GM12878 (cell line): ENCODE data around the gene RETREG1. TPM values are rescaled to one million over a fixed set of nuclear protein-coding genes. Genes with fewer than 3 reads are reported as not detected.

Experiments used
- ATAC-seq: fragments of 200-7000 bp; cut with Tn5 transposase; 3 replicates; pipeline ENCODE4 v1.9.1; 2020; ENCODE audit warnings: mild to moderate bottlenecking, moderate library complexity
- BruUV-seq: library from RNA; stranded (reverse); fragments of 400-500 nt; replicated peaks from 2 replicates; lab custom pipeline; 2021; lab: Mats Ljungman, UMichigan
- CTCF ChIA-PET: fragments of 300-600 bp; sonication (Branson Sonifier 250); formaldehyde crosslinking; extraction: SDS; loops from one replicate; lab custom pipeline; 2021; ENCODE audit warnings: inconsistent platforms; lab: Yijun Ruan, JAX
- POLR2A ChIA-PET: fragments of 350-600 bp; formaldehyde crosslinking; extraction: SDS; loops from one replicate; lab custom pipeline; 2021; ENCODE audit warnings: inconsistent platforms; lab: Charles Lee
- RAD21 ChIA-PET: fragments of 300-600 bp; sonication (Branson Sonifier 250); formaldehyde crosslinking; loops from one replicate; lab custom pipeline; 2023; ENCODE audit warnings: antibody characterized with exemption; ENCODE audit not compliant: unreplicated experiment; lab: Charles Lee
- SMC1A ChIA-PET: fragments of 300-600 bp; sonication (Branson Sonifier 250); formaldehyde crosslinking; loops from one replicate; lab custom pipeline; 2023; ENCODE audit not compliant: unreplicated experiment, uncharacterized antibody; lab: Charles Lee
- DNase-seq: peaks from one replicate; pipeline ENCODE4 v3.0.0-alpha.2; 2011; ENCODE audit warnings: low read depth, low spot score
- FAIRE-seq: peaks from 3 replicates; lab custom pipeline; 2011; peaks lifted over from hg19 to GRCh38; lab: Jason Lieb, UNC
- H2AFZ ChIP-seq: 2 replicates; pipeline ENCODE4 v1.6.0; 2011; ENCODE audit warnings: low read depth, low read length, control low read depth; ENCODE audit not compliant: control insufficient read depth
- H3K27ac ChIP-seq: 2 replicates; pipeline ENCODE4 v1.5.1; 2011; ENCODE audit warnings: control low read depth; ENCODE audit not compliant: control insufficient read depth, insufficient read depth
- H3K27me3 ChIP-seq, 2 experiments: replicated peaks in 1 of 2; 2 replicates each; pipeline versions ENCODE4 v1.6.0 to v1.6.1; 2011; ENCODE audit warnings: low read length in 1 of 2; ENCODE audit not compliant: control insufficient read depth in 2 of 2, insufficient read depth in 2 of 2
- H3K36me3 ChIP-seq, 2 experiments: 2 replicates each; pipeline ENCODE4 v1.5.1; 2011; ENCODE audit warnings: low read length in 1 of 2; ENCODE audit not compliant: control insufficient read depth in 2 of 2, insufficient read depth in 2 of 2
- H3K4me1 ChIP-seq: 2 replicates; pipeline ENCODE4 v1.6.1; 2011; ENCODE audit warnings: mild to moderate bottlenecking, low read length, moderate library complexity, mixed read lengths; ENCODE audit not compliant: control insufficient read depth, insufficient read depth
- H3K4me2 ChIP-seq: 2 replicates; pipeline ENCODE4 v1.6.0; 2011; ENCODE audit warnings: control low read depth; ENCODE audit not compliant: control insufficient read depth, insufficient read depth
- H3K4me3 ChIP-seq: fragments of 200-600 bp; sonication (generic); 2 replicates; pipeline ENCODE4 v1.5.1; 2016
- H3K79me2 ChIP-seq: 2 replicates; pipeline ENCODE4 v1.6.0; 2011; ENCODE audit warnings: low read length; ENCODE audit not compliant: control insufficient read depth, insufficient read depth
- H3K9ac ChIP-seq: 2 replicates; pipeline ENCODE4 v1.8.0; 2011; ENCODE audit warnings: low read length, control low read depth, mixed read lengths; ENCODE audit not compliant: control insufficient read depth, insufficient read depth
- H3K9me3 ChIP-seq: replicated peaks from 3 replicates; pipeline ENCODE4 v1.5.1; 2011; ENCODE audit warnings: mild to moderate bottlenecking, low read length; ENCODE audit not compliant: control insufficient read depth, insufficient read depth
- H4K20me1 ChIP-seq: 2 replicates; pipeline ENCODE4 v1.6.0; 2011; ENCODE audit not compliant: control insufficient read depth, insufficient read depth
- ATF7 ChIP-seq: fragments of 450-650 bp; IDR thresholded peaks from 2 replicates; pipeline ENCODE4 v1.6.1; 2016; ENCODE audit warnings: low read depth, mild to moderate bottlenecking
- BHLHE40 ChIP-seq, 2 experiments: fragments of 450-650 bp in 1 of 2; IDR thresholded peaks; 2 replicates each; pipeline ENCODE4 v1.6.1; 2011 to 2017; ENCODE audit warnings: low read depth in 2 of 2, borderline replicate concordance in 1 of 2, improper control_type of control experiment in 1 of 2, low read length in 1 of 2, mild to moderate bottlenecking in 1 of 2
- CBFB ChIP-seq: IDR thresholded peaks from 2 replicates; pipeline ENCODE4 v1.6.1; 2016; ENCODE audit warnings: antibody characterized with exemption, low read depth
- CHD2 ChIP-seq: IDR thresholded peaks from 2 replicates; pipeline ENCODE4 v1.6.1; 2011; ENCODE audit warnings: low read depth, low read length, improper control_type of control experiment, borderline replicate concordance
- EGR1 ChIP-seq, 2 experiments: IDR thresholded peaks; 1 replicate in 1 of 2; 2 replicates in 1 of 2; pipeline ENCODE4 v1.6.1; 2011 to 2012; ENCODE audit warnings: low read depth in 2 of 2, low read length in 2 of 2, borderline replicate concordance in 1 of 2, mild to moderate bottlenecking in 1 of 2, moderate library complexity in 1 of 2
- LARP7 ChIP-seq: fragments of 450-650 bp; IDR thresholded peaks from 2 replicates; pipeline ENCODE4 v1.6.1; 2017; ENCODE audit warnings: mild to moderate bottlenecking
- MEF2B ChIP-seq: fragments of 450-650 bp; IDR thresholded peaks from 2 replicates; pipeline ENCODE4 v1.6.1; 2018; ENCODE audit warnings: mild to moderate bottlenecking, moderate library complexity; ENCODE audit not compliant: partially characterized antibody, poor library complexity, severe bottlenecking
- RAD21 ChIP-seq: IDR thresholded peaks from 2 replicates; pipeline ENCODE4 v1.6.1; 2011; ENCODE audit warnings: mild to moderate bottlenecking, low read depth, low read length, moderate library complexity; ENCODE audit not compliant: insufficient read depth
- RBBP5 ChIP-seq: fragments of 200-600 bp; sonication (generic); conservative IDR thresholded peaks from 2 replicates; pipeline ENCODE4 v1.6.1; 2016
- SMAD1 ChIP-seq: fragments of 450-650 bp; IDR thresholded peaks from 2 replicates; pipeline ENCODE4 v1.6.1; 2018; ENCODE audit warnings: mild to moderate bottlenecking, low read depth; ENCODE audit not compliant: partially characterized antibody
- STAT1 ChIP-seq: fragments of 450-650 bp; conservative IDR thresholded peaks from 2 replicates; pipeline ENCODE4 v1.6.1; 2014; ENCODE audit warnings: antibody characterized with exemption, mild to moderate bottlenecking
- SUZ12 ChIP-seq: fragments of 200-600 bp; sonication (generic); IDR thresholded peaks from one replicate; pipeline ENCODE4 v1.6.1; 2018; ENCODE audit warnings: antibody characterized with exemption, mild to moderate bottlenecking; ENCODE audit not compliant: unreplicated experiment
- TBL1XR1 ChIP-seq: IDR thresholded peaks from 2 replicates; pipeline ENCODE4 v1.6.1; 2012; ENCODE audit warnings: low read depth, low read length, improper control_type of control experiment
- ZBED1 ChIP-seq: IDR thresholded peaks from 2 replicates; pipeline ENCODE4 v1.6.1; 2016; ENCODE audit warnings: borderline replicate concordance
- ZNF384 ChIP-seq: IDR thresholded peaks from 2 replicates; pipeline ENCODE4 v1.6.1; 2012; ENCODE audit warnings: low read depth, mild to moderate bottlenecking, low read length, improper control_type of control experiment, borderline replicate concordance
- in situ Hi-C: fragments of 300-500 bp; cut with MboI; formaldehyde crosslinking; loops from 9 replicates; pipeline ENCODE4 v1.14.3; 2018; ENCODE audit warnings: mixed read lengths
- intact Hi-C: fragments of 100-400 bp; cut with micrococcal nuclease; formaldehyde crosslinking; loops from one replicate; pipeline ENCODE4 v1.14.2; 2022; ENCODE audit not compliant: unreplicated experiment
- polyA plus RNA-seq, 11 experiments: library from polyadenylated mRNA; depleted of rRNA in 4 of 11; unstranded in 6 of 11; stranded (reverse) in 5 of 11; fragments of >200 nt; fragmentation: Nextera tagmentation in 4 of 11; fragmentation: Illumina TruSeq in 1 of 11; extraction: Ambion mirVana in 4 of 11; extraction: Trizol in 1 of 11; gene quantifications; 1 replicate in 1 of 11; 2 replicates in 10 of 11; pipeline versions ENCODE4 v1.2.1 to v1.2.3, GENCODE V29; 2011 to 2016; ENCODE audit warnings: inconsistent platforms in 2 of 11, missing spikeins in 2 of 11, low read depth in 1 of 11
- total RNA-seq, 4 experiments: library from RNA; depleted of rRNA in 3 of 4; stranded (reverse); fragments of >200 nt in 3 of 4; fragmentation: Illumina TruSeq in 1 of 4; extraction: Trizol in 1 of 4; gene quantifications; 2 replicates each; pipeline versions ENCODE4 v1.2.1 to v1.2.3, GENCODE V29; 2013 to 2021
- TF ChIP-seq, protein P1 (sequence below): fragments of 450-650 bp; IDR thresholded peaks from 2 replicates; pipeline ENCODE4 v1.6.1; 2017; ENCODE audit warnings: borderline replicate concordance
- TF ChIP-seq, protein P2 (sequence below): fragments of 450-650 bp; formaldehyde crosslinking; IDR thresholded peaks from 2 replicates; pipeline ENCODE4 v1.4.0; 2020; ENCODE audit warnings: mild to moderate bottlenecking, moderate library complexity
- TF ChIP-seq, protein P3 (sequence below): IDR thresholded peaks from 2 replicates; pipeline ENCODE4 v1.6.1; 2012; ENCODE audit warnings: low read depth, low read length, improper control_type of control experiment

RETREG1 gene
- total and polyA plus RNA-seq, 10 of the 15 experiments (the other 5 are each of a cell fraction or from before 2014, with no cell fraction given) = 3.9 to 8.9 (median 6.4) TPM

DNA sequence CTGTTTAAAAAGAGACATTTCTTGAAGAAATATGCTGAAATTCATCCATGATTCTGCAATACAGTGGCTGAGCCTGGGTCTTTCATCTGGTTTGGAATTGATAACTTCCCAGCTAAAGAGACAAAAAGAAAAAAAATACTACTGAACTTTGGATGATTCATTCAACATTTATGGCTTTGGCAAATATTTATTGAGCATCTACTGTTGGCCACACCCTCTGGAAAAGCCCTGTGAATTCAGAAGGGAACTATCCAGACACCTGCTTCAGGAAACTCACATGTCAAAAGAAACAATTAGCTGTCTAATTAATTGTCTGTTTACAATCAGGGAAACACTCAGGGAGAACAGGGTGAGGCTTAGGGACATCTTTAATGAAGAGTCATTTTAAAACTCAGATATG is 133.4 kb downstream of the RETREG1 start:
- in situ Hi-C loops = no loop called here
- ATAC-seq = no peak
- no peaks in the 10 kb centered on the region for H4K20me1 ChIP-seq
- H2AFZ ChIP-seq = no peak overlapping the region
- no peak overlapping the region for H3K9ac ChIP-seq
- no peaks in the 10 kb centered on the region; a peak in 1 of 4 replicates for H3K27me3 ChIP-seq
- SMC1A ChIA-PET = interaction anchor here (0.9 to 2.1 kb wide), 4 partner anchors 9 to 28 kb away, joined by 3 to 6 read pairs (median 3); no protein-coding TSS in a partner anchor
- no peak overlapping the region for H3K27ac ChIP-seq
- H3K79me2 ChIP-seq = no peaks in the 10 kb centered on the region
- POLR2A ChIA-PET = no interaction called here
- intact Hi-C loops = no loop called here
- BruUV-seq = no TSS peak
- no peak overlapping the region for H3K4me3 ChIP-seq
- FAIRE-seq = no peak
- H3K9me3 ChIP-seq = no peaks in the 10 kb centered on the region
- no peaks in the 10 kb centered on the region for H3K36me3 ChIP-seq
- H3K4me2 ChIP-seq = no peak overlapping the region
- RAD21 ChIA-PET = interaction anchor here (1.3 kb wide), 1 partner anchor 323 kb away, joined by 4 read pairs; no protein-coding TSS in a partner anchor
- CTCF ChIA-PET = interaction anchor here (1.1 to 1.4 kb wide), 3 partner anchors 15 to 27 kb away, joined by 3 to 5 read pairs (median 3); no protein-coding TSS in a partner anchor
- H3K4me1 ChIP-seq = no peaks in the 10 kb centered on the region
- no peak for DNase-seq
- no peak for TF ChIP-seq ZNF384
- TF ChIP-seq BHLHE40 (IDR thresholded peaks at IDR 0.05; ENCODE audit: borderline replicate concordance in 1 of 2, low read depth in 2 of 2, low read length in 1 of 2) = no peak
- TF ChIP-seq SUZ12 = no peak
- no peak for TF ChIP-seq CHD2
- no peak for TF ChIP-seq STAT1
- TF ChIP-seq CBFB = no peak
- TF ChIP-seq ATF7 = no peak
- no peak for TF ChIP-seq RAD21
- TF ChIP-seq ZBED1 = no peak
- TF ChIP-seq, protein P1, sequence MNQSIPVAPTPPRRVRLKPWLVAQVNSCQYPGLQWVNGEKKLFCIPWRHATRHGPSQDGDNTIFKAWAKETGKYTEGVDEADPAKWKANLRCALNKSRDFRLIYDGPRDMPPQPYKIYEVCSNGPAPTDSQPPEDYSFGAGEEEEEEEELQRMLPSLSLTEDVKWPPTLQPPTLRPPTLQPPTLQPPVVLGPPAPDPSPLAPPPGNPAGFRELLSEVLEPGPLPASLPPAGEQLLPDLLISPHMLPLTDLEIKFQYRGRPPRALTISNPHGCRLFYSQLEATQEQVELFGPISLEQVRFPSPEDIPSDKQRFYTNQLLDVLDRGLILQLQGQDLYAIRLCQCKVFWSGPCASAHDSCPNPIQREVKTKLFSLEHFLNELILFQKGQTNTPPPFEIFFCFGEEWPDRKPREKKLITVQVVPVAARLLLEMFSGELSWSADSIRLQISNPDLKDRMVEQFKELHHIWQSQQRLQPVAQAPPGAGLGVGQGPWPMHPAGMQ = no peak
- TF ChIP-seq LARP7 = no peak
- no peak for TF ChIP-seq EGR1 (IDR thresholded peaks at IDR 0.05; ENCODE audit: borderline replicate concordance in 1 of 2, low read depth in 2 of 2, low read length in 2 of 2)
- TF ChIP-seq SMAD1 = no peak
- TF ChIP-seq RBBP5 = no peak
- no peak for TF ChIP-seq TBL1XR1
- TF ChIP-seq, protein P2, sequence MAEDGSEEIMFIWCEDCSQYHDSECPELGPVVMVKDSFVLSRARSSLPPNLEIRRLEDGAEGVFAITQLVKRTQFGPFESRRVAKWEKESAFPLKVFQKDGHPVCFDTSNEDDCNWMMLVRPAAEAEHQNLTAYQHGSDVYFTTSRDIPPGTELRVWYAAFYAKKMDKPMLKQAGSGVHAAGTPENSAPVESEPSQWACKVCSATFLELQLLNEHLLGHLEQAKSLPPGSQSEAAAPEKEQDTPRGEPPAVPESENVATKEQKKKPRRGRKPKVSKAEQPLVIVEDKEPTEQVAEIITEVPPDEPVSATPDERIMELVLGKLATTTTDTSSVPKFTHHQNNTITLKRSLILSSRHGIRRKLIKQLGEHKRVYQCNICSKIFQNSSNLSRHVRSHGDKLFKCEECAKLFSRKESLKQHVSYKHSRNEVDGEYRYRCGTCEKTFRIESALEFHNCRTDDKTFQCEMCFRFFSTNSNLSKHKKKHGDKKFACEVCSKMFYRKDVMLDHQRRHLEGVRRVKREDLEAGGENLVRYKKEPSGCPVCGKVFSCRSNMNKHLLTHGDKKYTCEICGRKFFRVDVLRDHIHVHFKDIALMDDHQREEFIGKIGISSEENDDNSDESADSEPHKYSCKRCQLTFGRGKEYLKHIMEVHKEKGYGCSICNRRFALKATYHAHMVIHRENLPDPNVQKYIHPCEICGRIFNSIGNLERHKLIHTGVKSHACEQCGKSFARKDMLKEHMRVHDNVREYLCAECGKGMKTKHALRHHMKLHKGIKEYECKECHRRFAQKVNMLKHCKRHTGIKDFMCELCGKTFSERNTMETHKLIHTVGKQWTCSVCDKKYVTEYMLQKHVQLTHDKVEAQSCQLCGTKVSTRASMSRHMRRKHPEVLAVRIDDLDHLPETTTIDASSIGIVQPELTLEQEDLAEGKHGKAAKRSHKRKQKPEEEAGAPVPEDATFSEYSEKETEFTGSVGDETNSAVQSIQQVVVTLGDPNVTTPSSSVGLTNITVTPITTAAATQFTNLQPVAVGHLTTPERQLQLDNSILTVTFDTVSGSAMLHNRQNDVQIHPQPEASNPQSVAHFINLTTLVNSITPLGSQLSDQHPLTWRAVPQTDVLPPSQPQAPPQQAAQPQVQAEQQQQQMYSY = no peak
- TF ChIP-seq MEF2B = no peak
- TF ChIP-seq, protein P3, sequence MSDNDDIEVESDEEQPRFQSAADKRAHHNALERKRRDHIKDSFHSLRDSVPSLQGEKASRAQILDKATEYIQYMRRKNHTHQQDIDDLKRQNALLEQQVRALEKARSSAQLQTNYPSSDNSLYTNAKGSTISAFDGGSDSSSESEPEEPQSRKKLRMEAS = no peak
